GM23338 (cell line): ENCODE results near the gene S100A14. TPM values are rescaled to one million over a fixed set of nuclear protein-coding genes. Genes with fewer than 3 reads are reported as not detected.
"Not testable (repeated sequence)": the region's sequence is repeated elsewhere in the genome, so short reads cannot be mapped to it uniquely, and the experiment has no call there.

ENCODE experiments used
- ATAC-seq: fragments of 200-7000 bp; cut with Tn5 transposase; 3 replicates; pipeline ENCODE4 v1.9.1; 2020
- DNase-seq: peaks from one replicate; pipeline ENCODE4 v3.0.0-alpha.2; 2015; ENCODE audit warnings: low spot score
- H2AFZ ChIP-seq: fragments of 200-600 bp; sonication (generic); 2 replicates; pipeline ENCODE4 v1.8.0; 2016; ENCODE audit warnings: antibody characterized with exemption, mild to moderate bottlenecking, moderate library complexity
- H3F3A ChIP-seq: fragments of 200-600 bp; sonication (generic); replicated peaks from 2 replicates; pipeline ENCODE4 v1.8.0; 2017; ENCODE audit warnings: antibody characterized with exemption, mixed run types, low read depth
- H3K27ac ChIP-seq: fragments of 200-600 bp; sonication (generic); 2 replicates; pipeline ENCODE4 v1.6.1; 2016; ENCODE audit warnings: low read depth
- H3K27me3 ChIP-seq: fragments of 200-600 bp; sonication (generic); 2 replicates; pipeline ENCODE4 v1.8.0; 2016; ENCODE audit warnings: mild to moderate bottlenecking, mixed run types, moderate library complexity; ENCODE audit not compliant: insufficient read depth
- H3K36me3 ChIP-seq: fragments of 200-600 bp; sonication (generic); 2 replicates; pipeline ENCODE4 v1.8.0; 2016; ENCODE audit warnings: mild to moderate bottlenecking; ENCODE audit not compliant: insufficient read depth
- H3K4me1 ChIP-seq: fragments of 200-600 bp; sonication (generic); 2 replicates; pipeline ENCODE4 v1.8.0; 2016; ENCODE audit warnings: mild to moderate bottlenecking, moderate library complexity; ENCODE audit not compliant: insufficient read depth
- H3K4me2 ChIP-seq: fragments of 200-600 bp; sonication (generic); 2 replicates; pipeline ENCODE4 v1.7.1; 2017; ENCODE audit warnings: mixed run types
- H3K4me3 ChIP-seq: fragments of 200-600 bp; sonication (generic); 2 replicates; pipeline ENCODE4 v1.6.1; 2016; ENCODE audit warnings: mixed run types
- H3K79me2 ChIP-seq: fragments of 200-600 bp; sonication (generic); replicated peaks from 2 replicates; pipeline ENCODE4 v1.8.0; 2017; ENCODE audit warnings: mild to moderate bottlenecking; ENCODE audit not compliant: insufficient read depth
- H3K9me2 ChIP-seq: fragments of 200-600 bp; sonication (generic); 2 replicates; pipeline ENCODE4 v1.8.0; 2017; ENCODE audit not compliant: insufficient read depth
- H4K20me1 ChIP-seq: fragments of 200-600 bp; sonication (generic); replicated peaks from 2 replicates; pipeline ENCODE4 v1.8.0; 2017; ENCODE audit warnings: mild to moderate bottlenecking; ENCODE audit not compliant: insufficient read depth
- H3K27ac Mint-ChIP-seq: 2 replicates; pipeline ENCODE4 v1.8.0; 2020; ENCODE audit warnings: inconsistent platforms, mild to moderate bottlenecking, moderate library complexity, mixed read lengths
- H3K27me3 Mint-ChIP-seq: 3 replicates; pipeline ENCODE4 v1.8.0; 2022; ENCODE audit warnings: low read depth, mild to moderate bottlenecking, moderate library complexity, mixed read lengths, inconsistent platforms; ENCODE audit not compliant: insufficient read depth, poor library complexity
- H3K36me3 Mint-ChIP-seq: 3 replicates; pipeline ENCODE4 v1.8.0; 2021; ENCODE audit warnings: low read depth, mild to moderate bottlenecking, inconsistent platforms, moderate library complexity, mixed read lengths
- H3K4me1 Mint-ChIP-seq: 3 replicates; pipeline ENCODE4 v1.8.0; 2020; ENCODE audit warnings: mild to moderate bottlenecking, inconsistent platforms, mixed read lengths
- H3K4me3 Mint-ChIP-seq: 3 replicates; pipeline ENCODE4 v1.8.0; 2021; ENCODE audit warnings: moderate library complexity, mild to moderate bottlenecking, inconsistent platforms, mixed read lengths
- H3K9me3 Mint-ChIP-seq: 3 replicates; pipeline ENCODE4 v1.8.0; 2020; ENCODE audit warnings: moderate library complexity, mild to moderate bottlenecking, inconsistent platforms, mixed read lengths
- CREB1 ChIP-seq: fragments of 250-450 bp; sonication (Bioruptor Pico); IDR thresholded peaks from 2 replicates; pipeline ENCODE4 v1.5.0; 2020; ENCODE audit warnings: low read depth, mild to moderate bottlenecking, moderate library complexity
- EZH2 ChIP-seq: fragments of 200-600 bp; sonication (generic); IDR thresholded peaks from one replicate; pipeline ENCODE4 v1.8.0; 2017; ENCODE audit warnings: antibody characterized with exemption, mild to moderate bottlenecking, low read depth; ENCODE audit not compliant: unreplicated experiment
- NANOG ChIP-seq: IDR thresholded peaks from 2 replicates; pipeline ENCODE4 v1.6.1; 2016; ENCODE audit warnings: antibody characterized with exemption, borderline replicate concordance
- POLR2AphosphoS5 ChIP-seq: IDR thresholded peaks from 2 replicates; pipeline ENCODE4 v1.6.1; 2016; ENCODE audit warnings: antibody characterized with exemption, low read depth
- ZNF114 ChIP-seq: fragments of 250-450 bp; sonication (Bioruptor Pico); IDR thresholded peaks from 2 replicates; pipeline ENCODE4 v1.5.0; 2020; ENCODE audit warnings: mild to moderate bottlenecking, moderate library complexity
- polyA plus RNA-seq: library from polyadenylated mRNA; unstranded; fragments of >200 nt; fragmentation: Nextera tagmentation; extraction: Ambion mirVana; gene quantifications from 2 replicates; pipeline ENCODE4 v1.2.1, GENCODE V29; 2016
- total RNA-seq: library from RNA; depleted of rRNA; stranded (reverse); fragments of >200 nt; shearing (Covaris generic); gene quantifications from 2 replicates; pipeline ENCODE4 v1.2.3, GENCODE V29; 2014

Gene S100A14
- total and polyA plus RNA-seq, 2 experiments from 2014 or later = 0.28 to 0.53 TPM

- TF ChIP-seq POLR2AphosphoS5 (no peak), CREB1 (CRISPR knock-in tag) (no peak)
Measured at GRCh38 chr1:153577624-153578051, 38.5 kb downstream of the S100A14 start (continued).

- TF ChIP-seq POLR2AphosphoS5 (no peak), NANOG (no peak)
- peaks cover 23% of the 10 kb centered on the region; the same call in 2 of the 3 replicates for H3K9me3 Mint-ChIP-seq
- H3F3A ChIP-seq = no peaks in the 10 kb centered on the region
- H3K27me3 Mint-ChIP-seq = peaks cover 4% of the 10 kb centered on the region
- ATAC-seq (no peak), DNase-seq (no peak)
- H3K4me2 ChIP-seq = no peak overlapping the region
- no peaks in the 10 kb centered on the region for H3K9me2 ChIP-seq
- no peaks in the 10 kb centered on the region for H3K36me3 ChIP-seq
- no peaks in the 10 kb centered on the region for H4K20me1 ChIP-seq
- peaks cover 13% of the 10 kb centered on the region for H3K4me1 Mint-ChIP-seq
- H2AFZ ChIP-seq = peak overlapping the region; percentile 14; the same call in 1 of the 2 replicates
- no peak overlapping the region for H3K4me3 ChIP-seq
- no peak overlapping the region for H3K4me3 Mint-ChIP-seq
- no peaks in the 10 kb centered on the region; the same call in 1 of the 3 replicates for H3K36me3 Mint-ChIP-seq
- H3K4me1 ChIP-seq = peaks cover 6% of the 10 kb centered on the region; the same call in 1 of the 2 replicates
- no peak overlapping the region for H3K27ac Mint-ChIP-seq
- no peak overlapping the region for H3K27ac ChIP-seq
- no peaks in the 10 kb centered on the region for H3K79me2 ChIP-seq
- H3K27me3 ChIP-seq = no peaks in the 10 kb centered on the region
Measured at GRCh38 chr1:153577138-153577537, 39.0 kb downstream of the S100A14 start.

- DNase-seq, H3K4me2 ChIP-seq, H3K27me3 Mint-ChIP-seq: not testable (repeated sequence)
Measured at GRCh38 chr1:153575497-153575896, 40.6 kb downstream of the S100A14 start.

GRCh38 chr1:153575081-153575491 lies 41.0 kb downstream of the S100A14 start:
- not testable (repeated sequence) for H3K4me3 Mint-ChIP-seq, H3K36me3 ChIP-seq, H3K27me3 ChIP-seq, ATAC-seq, DNase-seq, H3K9me2 ChIP-seq, H3F3A ChIP-seq, H3K4me2 ChIP-seq, H3K27me3 Mint-ChIP-seq, H4K20me1 ChIP-seq, H3K4me1 ChIP-seq, H3K4me3 ChIP-seq, H3K36me3 Mint-ChIP-seq, H3K27ac ChIP-seq, H2AFZ ChIP-seq, H3K79me2 ChIP-seq, H3K27ac Mint-ChIP-seq
- peaks cover 13% of the 10 kb centered on the region for H3K4me1 Mint-ChIP-seq
- peaks cover 23% of the 10 kb centered on the region; the same call in 2 of the 3 replicates for H3K9me3 Mint-ChIP-seq

More at GRCh38 chr1:153575497-153575896, 40.6 kb downstream of the S100A14 start:
- not testable (repeated sequence) for H4K20me1 ChIP-seq, H3K79me2 ChIP-seq, H3K27ac Mint-ChIP-seq, H3K9me2 ChIP-seq, H3K4me1 ChIP-seq, ATAC-seq, H3K4me3 ChIP-seq, H2AFZ ChIP-seq, H3K36me3 Mint-ChIP-seq, H3K4me3 Mint-ChIP-seq, H3K27me3 ChIP-seq, H3F3A ChIP-seq, H3K36me3 ChIP-seq, H3K27ac ChIP-seq
- H3K9me3 Mint-ChIP-seq = peaks cover 23% of the 10 kb centered on the region; the same call in 2 of the 3 replicates
- peaks cover 13% of the 10 kb centered on the region for H3K4me1 Mint-ChIP-seq

GRCh38 chr1:153573351-153573750 lies 42.8 kb downstream of the S100A14 start:
- DNase-seq = no peak
- Histone ChIP-seq H3K9me2 (no peaks in the 10 kb centered on the region), H3K4me2 (no peak overlapping the region), H3K79me2 (no peaks in the 10 kb centered on the region), H3K27ac (no peak overlapping the region), H2AFZ (no peak overlapping the region), H3K27me3 (no peaks in the 10 kb centered on the region), H3K4me1 (peaks cover 5% of the 10 kb centered on the region; the same call in 1 of the 2 replicates), H3F3A (no peaks in the 10 kb centered on the region), H3K4me3 (no peak overlapping the region), H3K36me3 (no peaks in the 10 kb centered on the region), H4K20me1 (no peaks in the 10 kb centered on the region)
- Mint-ChIP-seq H3K27ac (no peak overlapping the region), H3K36me3 (no peaks in the 10 kb centered on the region; the same call in 1 of the 3 replicates), H3K27me3 (peaks cover 7% of the 10 kb centered on the region), H3K4me3 (no peak overlapping the region), H3K4me1 (peaks cover 13% of the 10 kb centered on the region), H3K9me3 (peaks cover 23% of the 10 kb centered on the region; the same call in 2 of the 3 replicates)
- no peak for ATAC-seq
- no peak for TF ChIP-seq POLR2AphosphoS5
- no peak for TF ChIP-seq ZNF114 (CRISPR knock-in tag)
- TF ChIP-seq EZH2 = no peak
